Ramos (cell line): ENCODE data around the gene KCNA1.

Experiments
- in situ Hi-C: fragments of 300-500 bp; cut with MboI; formaldehyde crosslinking; loops from one replicate; pipeline ENCODE4 v1.14.3; 2022; ENCODE audit warnings: low sequenced_read_pairs; ENCODE audit not compliant: unreplicated experiment

The KCNA1 gene

GRCh38 chr12:4958697-4959375 is 49.1 kb downstream of the KCNA1 start:
- in situ Hi-C loops: no loop called here

DNA sequence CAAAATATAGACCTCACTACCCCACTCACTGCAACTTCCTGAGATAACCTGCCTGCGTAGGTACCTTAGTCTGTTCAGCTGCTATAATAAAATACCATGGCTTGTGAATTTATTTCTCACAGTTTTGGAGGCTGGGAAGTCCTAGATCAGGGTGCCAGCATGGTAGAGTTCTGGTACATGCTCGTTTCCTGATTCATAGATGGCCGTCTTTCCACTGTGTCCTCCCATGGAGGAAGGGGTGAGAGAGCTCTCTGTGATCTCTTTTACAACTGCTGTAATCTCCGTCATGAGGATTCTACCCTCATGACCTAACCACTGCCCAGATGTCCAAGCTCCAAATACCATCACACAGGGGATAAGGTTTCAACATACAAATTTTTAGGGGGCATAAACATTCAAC is 49.7 kb downstream of the KCNA1 start:
- in situ Hi-C loops: no loop called here

DNA sequence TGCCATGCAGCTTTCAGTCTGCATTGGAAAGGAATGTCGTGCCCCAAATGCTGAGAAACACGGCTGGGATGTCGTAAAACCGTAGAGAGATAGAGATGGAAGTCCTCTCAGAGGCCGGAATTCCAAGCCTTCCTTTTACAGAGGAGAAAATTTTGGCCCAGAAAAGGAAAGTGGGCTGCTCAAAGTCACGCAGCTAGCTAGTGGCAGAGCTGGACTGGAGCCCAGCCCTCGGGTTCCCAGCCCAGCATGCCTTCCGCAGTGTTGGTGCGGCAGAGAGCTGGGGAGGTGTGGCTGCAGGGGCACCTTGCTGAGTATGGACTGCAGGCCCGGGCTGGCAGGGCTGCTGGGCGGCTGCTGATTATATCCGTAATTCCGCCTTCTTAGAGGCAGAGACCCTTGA is 50.3 kb downstream of the KCNA1 start:
- in situ Hi-C loops: no loop called here

DNA sequence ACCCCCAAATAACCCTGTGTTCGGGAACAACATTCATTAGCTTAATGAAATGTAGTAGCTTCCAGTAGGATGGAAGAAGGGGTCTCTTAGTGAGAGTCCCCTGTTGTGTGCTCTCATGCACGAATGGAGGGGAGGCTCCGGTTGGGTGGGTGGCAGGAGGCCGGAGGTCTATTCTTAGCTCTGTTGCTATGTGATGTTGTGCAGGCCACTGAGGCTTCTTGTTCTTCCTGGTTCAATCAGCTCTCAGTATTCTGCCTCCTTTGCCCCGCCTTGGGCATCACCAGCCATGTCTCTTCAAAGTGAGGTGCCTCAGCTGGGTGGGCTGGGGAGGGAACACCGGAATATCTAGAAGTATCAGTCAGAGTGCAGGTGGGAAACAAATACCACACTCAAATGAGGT is 50.8 kb downstream of the KCNA1 start:
- in situ Hi-C loops: no loop called here

- in situ Hi-C loops: no loop called here
Observed at GRCh38 chr12:4961311-4961710, 51.6 kb downstream of the KCNA1 start.

DNA sequence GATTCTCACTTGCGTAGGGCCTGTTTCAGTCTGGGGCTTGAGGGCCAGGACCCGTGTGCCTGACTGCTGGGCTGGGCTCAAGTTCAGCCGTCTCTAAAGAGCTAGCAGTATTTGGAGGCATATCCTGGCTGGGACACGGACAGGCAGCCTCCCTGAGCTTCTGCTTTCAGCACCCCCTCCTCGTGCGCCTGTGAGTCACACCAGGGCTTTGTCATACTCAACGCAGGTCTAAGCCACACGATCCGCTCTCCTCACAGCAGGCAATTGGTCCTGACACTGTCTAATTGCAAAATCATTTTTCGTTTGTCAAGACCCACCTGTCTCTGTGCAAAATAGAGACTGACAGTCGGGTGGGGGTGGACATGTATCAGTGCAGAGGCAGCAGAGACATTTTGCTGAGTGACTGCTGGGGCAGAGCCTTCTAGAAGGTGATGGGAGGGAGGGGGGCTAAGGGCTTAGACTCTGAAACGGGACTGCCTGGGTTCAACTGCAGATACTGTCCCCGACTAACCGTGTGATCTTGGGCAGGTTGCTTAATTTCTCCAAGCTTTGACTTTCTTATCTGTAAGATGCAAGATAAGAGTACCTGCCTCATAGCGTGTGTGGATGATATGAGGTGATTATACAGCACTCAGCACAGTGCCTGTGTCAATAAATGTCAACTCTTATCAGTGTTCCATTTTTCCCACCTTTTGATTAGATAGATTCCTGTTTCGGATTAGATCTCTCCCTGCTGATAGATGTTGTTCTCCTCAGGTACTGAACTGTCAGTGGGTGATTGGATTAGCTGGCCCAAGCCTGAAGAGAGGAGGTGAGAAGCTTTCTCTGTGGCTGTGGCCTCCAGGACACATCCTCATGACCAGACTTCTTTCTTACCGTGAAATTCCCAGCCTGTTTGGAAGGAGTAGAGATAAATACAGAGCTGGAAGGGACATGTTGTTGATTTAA is 53.1 kb downstream of the KCNA1 start:
- in situ Hi-C loops: no loop called here
